ENCODE data around the gene MAS1L. TPM values are rescaled to one million over a fixed set of nuclear protein-coding genes. Genes with fewer than 3 reads are reported as not detected.

MAS1L gene, protein sequence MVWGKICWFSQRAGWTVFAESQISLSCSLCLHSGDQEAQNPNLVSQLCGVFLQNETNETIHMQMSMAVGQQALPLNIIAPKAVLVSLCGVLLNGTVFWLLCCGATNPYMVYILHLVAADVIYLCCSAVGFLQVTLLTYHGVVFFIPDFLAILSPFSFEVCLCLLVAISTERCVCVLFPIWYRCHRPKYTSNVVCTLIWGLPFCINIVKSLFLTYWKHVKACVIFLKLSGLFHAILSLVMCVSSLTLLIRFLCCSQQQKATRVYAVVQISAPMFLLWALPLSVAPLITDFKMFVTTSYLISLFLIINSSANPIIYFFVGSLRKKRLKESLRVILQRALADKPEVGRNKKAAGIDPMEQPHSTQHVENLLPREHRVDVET
- 1 to 10 TPM in 1 of 3 donors, not detected in 2; 1.0 TPM for total RNA-seq
- long read RNA-seq, donor 1 = 0 reads
- long read RNA-seq, donor 2 = 0 reads

DNA sequence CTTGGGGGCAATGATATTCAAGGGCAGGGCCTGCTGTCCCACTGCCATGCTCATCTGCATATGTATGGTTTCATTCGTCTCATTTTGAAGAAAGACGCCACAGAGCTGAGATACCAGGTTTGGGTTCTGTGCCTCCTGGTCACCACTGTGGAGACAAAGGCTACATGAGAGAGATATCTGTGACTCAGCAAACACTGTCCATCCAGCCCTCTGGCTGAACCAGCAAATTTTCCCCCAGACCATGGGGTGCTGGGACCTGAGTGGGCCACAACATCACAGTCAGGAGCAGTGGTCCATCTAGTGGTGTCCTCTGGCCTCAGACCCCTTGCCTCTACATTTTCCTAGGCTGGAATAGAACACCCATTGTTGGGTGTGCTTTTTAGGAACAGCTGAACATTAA, at the start of gene MAS1L:
MAS1L (minus strand) TSS at position 297 of the 400 bp plus-strand sequence; CDS start at position 243, 54 bp downstream.
- intact Hi-C loops (cut with DNase I, micrococcal nuclease) = no loop called here
- H3K4me1 ChIP-seq (ENCODE audit: low read depth) = no peaks in the 10 kb centered on the region
- DNase-seq (no peak), ATAC-seq (no peak)
- no peaks in the 10 kb centered on the region for H3K9me3 ChIP-seq
- TF ChIP-seq CTCF (IDR thresholded peaks at IDR 0.05) = no peak
- no peaks in the 10 kb centered on the region for H3K36me3 ChIP-seq (ENCODE audit: low read depth)
- H3K4me3 ChIP-seq = no peak within 1 kb of the TSS

DNA sequence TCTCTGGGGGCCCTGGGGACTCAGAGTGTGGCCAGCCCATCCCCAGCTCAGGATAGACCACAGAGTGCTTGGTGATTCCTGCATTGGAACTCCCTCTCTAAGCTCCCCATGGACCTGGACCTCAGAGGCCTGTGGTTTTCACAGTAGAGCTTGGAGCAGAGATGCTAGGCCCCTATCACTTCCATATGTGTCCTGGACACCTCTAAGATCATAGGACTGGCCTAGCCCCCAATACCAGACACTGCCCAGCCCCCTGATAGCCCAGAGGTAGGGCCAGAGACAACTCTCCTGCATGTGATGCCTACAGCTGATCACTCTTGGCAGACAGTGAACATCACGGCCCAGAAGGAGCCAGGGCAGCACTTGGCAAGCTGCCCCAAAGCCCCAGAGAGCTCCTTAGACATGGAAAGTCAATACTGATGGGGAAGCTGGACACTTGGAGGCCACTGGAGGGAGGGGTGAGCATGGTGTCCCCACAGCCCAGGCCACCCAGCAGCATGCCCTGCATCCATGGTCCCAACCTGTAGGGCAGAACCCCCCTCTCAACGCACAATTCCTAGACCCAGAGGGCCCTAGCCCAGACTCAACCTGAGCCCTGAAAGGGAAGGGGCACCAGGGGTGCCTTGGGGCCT, 44.7 kb upstream of the MAS1L start:
- Histone ChIP-seq H3K4me1 (ENCODE audit: low read depth) (no peaks in the 10 kb centered on the region), H3K4me3 (no peak overlapping the region), H3K9me3 (no peaks in the 10 kb centered on the region), H3K36me3 (ENCODE audit: low read depth) (no peaks in the 10 kb centered on the region)
- ATAC-seq = no peak
- intact Hi-C loops (cut with DNase I, micrococcal nuclease) = no loop called here
- DNase-seq = no peak
- no peak for TF ChIP-seq CTCF (IDR thresholded peaks at IDR 0.05)

GRCh38 chr6:29531668-29532067, 43.9 kb upstream of the MAS1L start:
- Histone ChIP-seq H3K4me3 (no peak overlapping the region), H3K4me1 (ENCODE audit: low read depth) (no peaks in the 10 kb centered on the region), H3K9me3 (no peaks in the 10 kb centered on the region), H3K36me3 (ENCODE audit: low read depth) (no peaks in the 10 kb centered on the region)
- DNase-seq (no peak), ATAC-seq (no peak)
- intact Hi-C loops (cut with DNase I, micrococcal nuclease) = no loop called here
- TF ChIP-seq CTCF (IDR thresholded peaks at IDR 0.05) = no peak

DNA sequence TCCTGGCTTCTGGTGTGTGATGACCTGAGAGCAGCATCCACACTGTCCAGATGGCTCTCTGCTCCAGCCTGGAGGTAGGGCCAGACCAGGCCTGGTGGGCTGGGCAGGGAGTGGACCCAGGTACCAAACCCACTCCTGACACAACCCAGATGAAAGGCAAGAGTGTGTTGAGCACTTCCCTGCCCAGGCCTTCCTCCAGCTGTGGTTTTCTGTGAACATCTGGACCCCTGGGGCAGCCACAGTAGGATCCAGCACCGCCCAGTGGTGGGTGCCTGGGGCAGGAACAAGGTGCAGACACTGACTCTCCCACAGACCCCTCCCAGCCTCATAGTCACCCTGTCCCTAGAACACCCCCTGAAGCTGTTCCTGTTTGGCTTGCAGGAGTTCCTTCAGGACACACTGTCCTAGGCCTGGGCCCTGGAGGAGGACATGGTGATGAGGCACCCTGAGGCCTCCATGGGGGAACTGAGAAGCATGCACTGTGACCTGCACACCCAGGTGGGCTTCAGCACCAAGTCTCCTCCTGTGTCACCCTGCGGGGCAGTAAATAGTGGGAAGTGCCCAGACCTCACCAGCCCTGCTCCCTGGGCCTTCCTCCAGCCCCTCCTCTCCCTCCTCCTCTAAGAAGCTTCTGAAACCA, 43.0 kb upstream of the MAS1L start:
- H3K36me3 ChIP-seq (ENCODE audit: low read depth) = no peaks in the 10 kb centered on the region
- intact Hi-C loops (cut with DNase I, micrococcal nuclease) = no loop called here
- no peak overlapping the region for H3K4me3 ChIP-seq
- H3K9me3 ChIP-seq = no peaks in the 10 kb centered on the region
- ATAC-seq (no peak), DNase-seq (no peak)
- TF ChIP-seq CTCF (IDR thresholded peaks at IDR 0.05) = no peak
- no peaks in the 10 kb centered on the region for H3K4me1 ChIP-seq (ENCODE audit: low read depth)

DNA sequence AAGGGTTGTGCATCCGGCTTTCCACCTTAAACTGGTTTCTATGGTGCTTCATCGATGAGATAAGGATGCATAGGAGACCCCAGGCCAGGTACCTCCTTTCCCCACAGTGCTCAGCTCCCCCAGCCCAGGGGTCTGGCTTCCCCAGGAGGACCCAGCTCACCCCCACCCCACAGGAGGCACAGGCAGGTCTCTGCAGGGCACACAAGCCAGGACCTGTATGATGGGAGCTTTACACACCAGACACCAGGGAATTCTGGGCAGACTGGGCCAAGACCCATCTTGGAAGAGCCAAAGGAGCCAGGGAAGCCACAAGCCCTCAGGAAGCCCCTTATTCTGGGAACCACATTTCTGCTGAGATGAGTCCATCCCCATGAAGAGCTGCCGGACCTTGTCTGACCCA, 42.2 kb upstream of the MAS1L start:
- no peak for DNase-seq
- no peak for TF ChIP-seq CTCF (IDR thresholded peaks at IDR 0.05)
- intact Hi-C loops (cut with DNase I, micrococcal nuclease) = no loop called here
- Histone ChIP-seq H3K4me3 (no peak overlapping the region), H3K36me3 (ENCODE audit: low read depth) (no peaks in the 10 kb centered on the region), H3K9me3 (no peaks in the 10 kb centered on the region), H3K4me1 (ENCODE audit: low read depth) (no peaks in the 10 kb centered on the region)
- no peak for ATAC-seq

Measured in mucosa of descending colon (tissue), 3 donors.